ENCODE results near the gene SFXN3.

SFXN3 gene, protein sequence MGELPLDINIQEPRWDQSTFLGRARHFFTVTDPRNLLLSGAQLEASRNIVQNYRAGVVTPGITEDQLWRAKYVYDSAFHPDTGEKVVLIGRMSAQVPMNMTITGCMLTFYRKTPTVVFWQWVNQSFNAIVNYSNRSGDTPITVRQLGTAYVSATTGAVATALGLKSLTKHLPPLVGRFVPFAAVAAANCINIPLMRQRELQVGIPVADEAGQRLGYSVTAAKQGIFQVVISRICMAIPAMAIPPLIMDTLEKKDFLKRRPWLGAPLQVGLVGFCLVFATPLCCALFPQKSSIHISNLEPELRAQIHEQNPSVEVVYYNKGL

GRCh38 chr10:101031128-101031795 is at the start of gene SFXN3, which contains the start of gene PDZD7:
Gene SFXN3, plus strand, starts transcription at chr10:101031234. Its CDS starts 3,461 bp downstream, at chr10:101034695.
Gene PDZD7, minus strand, starts transcription at chr10:101031129. Its CDS starts 910 bp downstream, at chr10:101030219.
- DNase-seq, result peak; percentile 92

- no peak for DNase-seq
Observed at GRCh38 chr10:100982916-100983830, 47.9 kb upstream of the SFXN3 start.

DNA sequence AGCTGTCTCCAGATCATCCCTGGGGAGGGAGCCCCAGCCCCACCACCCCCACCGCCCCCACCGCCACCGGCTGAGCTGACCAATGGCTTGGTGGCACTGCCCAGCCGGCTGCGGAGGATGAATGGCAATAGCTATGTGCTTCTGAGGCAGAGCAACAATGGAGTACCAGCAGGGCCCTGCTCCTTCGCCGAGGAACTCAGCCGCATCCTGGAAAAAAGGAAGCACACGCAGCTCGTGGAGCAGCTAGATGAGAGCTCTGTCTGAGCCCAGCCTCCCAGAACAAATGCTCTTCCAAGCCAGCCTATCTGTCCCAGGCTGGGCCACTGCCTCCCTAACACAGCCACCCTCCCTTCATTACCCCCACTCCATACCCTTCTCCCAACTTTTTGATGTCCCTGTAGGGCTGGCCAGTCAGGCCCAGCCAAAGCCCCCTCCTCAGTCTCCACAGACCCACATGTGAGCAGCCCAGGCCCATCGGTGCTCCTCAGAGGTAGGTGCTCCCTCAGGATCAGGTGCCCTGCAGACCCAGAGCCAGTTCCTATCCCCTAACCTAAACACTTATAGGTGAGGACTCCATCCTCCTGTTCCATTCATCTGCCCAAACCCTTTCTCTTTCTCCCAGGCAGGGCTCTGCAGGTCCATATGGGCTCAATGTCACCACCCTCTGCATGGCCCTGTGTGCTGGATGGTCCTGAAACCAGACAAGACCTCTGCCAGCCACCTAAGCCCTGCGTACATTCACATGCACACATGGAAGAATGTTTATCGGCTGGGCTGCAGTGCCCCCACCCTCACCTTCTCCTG is 47.0 kb upstream of the SFXN3 start:
- DNase-seq, result no peak

DNA sequence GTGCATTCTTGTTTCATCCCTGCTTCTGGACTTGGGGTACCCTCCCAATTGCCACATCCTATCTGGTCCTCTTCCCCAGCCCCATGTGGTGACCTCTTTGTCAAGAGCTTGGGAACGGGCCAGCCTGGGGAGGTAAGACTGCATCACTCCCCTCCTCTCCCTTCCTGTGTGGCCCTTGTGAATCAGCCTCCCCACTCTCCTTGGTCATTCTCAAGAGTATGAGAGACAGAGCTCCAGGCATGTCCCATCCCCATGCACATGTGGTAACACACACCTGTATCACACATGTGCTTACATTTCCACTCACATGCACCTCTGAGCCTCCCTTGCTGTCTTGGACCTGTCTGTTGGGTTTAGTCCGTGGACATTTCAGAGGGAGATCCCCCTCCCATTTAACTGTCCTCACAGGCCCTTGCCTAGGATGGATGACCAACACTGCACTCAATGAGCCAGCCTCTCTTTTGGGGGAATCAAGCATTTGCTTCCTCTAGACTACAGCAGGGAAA is 46.3 kb upstream of the SFXN3 start:
- no peak for DNase-seq

DNA sequence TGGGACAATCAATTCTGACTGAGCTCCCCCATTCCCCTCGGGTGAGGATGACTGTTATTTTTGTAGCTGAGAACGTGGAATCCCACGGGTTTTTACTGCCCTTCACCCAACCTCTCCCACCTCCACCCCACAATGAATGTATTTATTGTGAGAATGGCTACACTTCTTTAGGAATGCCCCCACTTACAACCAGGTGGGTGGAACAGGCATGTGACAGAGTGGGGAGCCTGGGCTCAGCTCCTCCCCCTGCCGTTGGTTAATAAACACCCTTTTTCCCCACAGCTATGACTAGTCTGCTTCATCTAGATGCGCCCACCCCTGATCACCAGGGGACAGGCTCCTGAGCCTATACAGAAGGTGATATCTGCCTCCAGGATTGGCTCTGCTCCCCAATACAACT is 45.7 kb upstream of the SFXN3 start:
- no peak for DNase-seq

GRCh38 chr10:100986623-100986951 is 44.4 kb upstream of the SFXN3 start:
- no peak for DNase-seq

DNA sequence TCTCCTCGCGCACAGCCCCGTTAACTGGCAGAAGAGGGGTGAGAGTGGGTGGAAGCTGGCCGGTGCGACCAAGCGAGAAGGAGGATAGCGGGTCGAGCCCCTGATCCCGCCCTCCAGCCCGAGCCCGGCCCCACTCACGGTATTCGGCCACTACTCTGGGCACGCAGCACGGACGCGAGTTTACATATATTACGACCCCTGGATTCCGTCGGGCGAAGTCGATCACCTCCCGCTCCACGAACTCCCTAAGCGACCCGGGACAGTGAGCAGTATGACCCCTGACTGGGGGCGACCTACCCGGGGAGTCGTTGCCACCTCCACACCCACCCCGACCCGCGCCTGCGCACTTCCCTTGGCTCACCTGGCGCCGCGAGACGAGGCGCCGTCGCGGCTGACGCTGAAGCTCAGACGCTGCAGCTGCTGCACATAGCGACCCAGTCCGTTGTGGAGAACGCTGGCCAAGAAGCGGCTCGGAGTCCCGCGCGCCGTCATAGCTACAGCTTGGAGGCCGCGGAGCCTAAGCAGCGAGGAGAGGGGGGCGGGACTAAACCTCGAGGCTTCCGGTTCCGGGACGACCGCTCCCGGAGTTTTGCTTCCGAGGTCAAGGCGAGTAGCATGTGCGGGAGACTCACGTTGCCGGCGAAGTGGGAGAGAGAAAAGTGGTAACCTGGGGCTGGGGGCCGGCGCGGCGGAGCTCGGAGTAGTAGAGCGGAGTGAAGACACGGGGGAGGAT is 43.9 kb upstream of the SFXN3 start, which contains the start of the genes MRPL43 and TWNK:
Gene MRPL43 (minus strand): TSS at position 546 of the 733 bp plus-strand sequence. CDS start 54 bp downstream, at position 492.
Gene TWNK (plus strand): TSS at position 592 of the 733 bp plus-strand sequence. CDS start 668 bp downstream, outside the sequence.
- DNase-seq, result peak; percentile 68

DNA sequence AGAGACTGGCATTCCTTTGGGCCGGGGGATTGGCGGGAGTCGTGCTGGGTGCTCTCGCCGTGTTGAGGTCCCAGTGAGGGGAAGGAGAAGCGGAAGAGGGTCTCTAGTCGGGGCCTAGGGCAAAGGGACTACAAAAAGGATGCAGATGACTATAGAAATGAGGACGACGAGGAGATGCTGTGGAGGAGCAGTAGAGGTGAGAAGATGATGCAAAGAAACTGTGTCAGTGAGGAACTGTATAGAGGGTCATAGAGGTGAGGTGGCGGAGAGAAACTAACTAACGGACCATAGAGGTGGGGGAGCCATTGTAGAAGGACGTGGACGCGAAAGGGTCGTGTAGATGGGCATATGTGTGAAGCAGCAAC is 43.4 kb upstream of the SFXN3 start:
- no peak for DNase-seq

DNA sequence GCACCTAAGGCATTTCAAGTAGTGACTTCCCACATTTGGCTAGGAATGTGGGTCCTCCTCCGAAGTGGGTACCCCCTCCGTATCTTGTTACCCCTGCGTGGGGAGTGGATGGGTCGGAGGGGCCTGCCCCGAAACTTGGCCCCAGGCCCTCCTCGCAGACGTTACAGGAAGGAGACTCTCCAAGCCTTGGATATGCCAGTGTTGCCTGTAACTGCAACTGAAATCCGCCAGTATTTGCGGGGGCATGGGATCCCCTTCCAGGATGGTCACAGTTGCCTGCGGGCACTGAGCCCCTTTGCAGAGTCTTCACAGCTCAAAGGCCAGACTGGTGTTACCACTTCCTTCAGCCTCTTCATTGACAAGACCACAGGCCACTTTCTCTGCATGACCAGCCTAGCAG is 42.9 kb upstream of the SFXN3 start:
- no peak for DNase-seq

GRCh38 chr10:100989088-100989487 is 41.9 kb upstream of the SFXN3 start:
- no peak for DNase-seq

GRCh38 chr10:100993986-100994708 is 36.9 kb upstream of the SFXN3 start:
- peak; percentile 50 for DNase-seq

GRCh38 chr10:100995181-100995580 is 35.9 kb upstream of the SFXN3 start:
- peak; percentile 53 for DNase-seq

- DNase-seq, result no peak
Observed at GRCh38 chr10:100996678-100997359, 34.2 kb upstream of the SFXN3 start.

DNA sequence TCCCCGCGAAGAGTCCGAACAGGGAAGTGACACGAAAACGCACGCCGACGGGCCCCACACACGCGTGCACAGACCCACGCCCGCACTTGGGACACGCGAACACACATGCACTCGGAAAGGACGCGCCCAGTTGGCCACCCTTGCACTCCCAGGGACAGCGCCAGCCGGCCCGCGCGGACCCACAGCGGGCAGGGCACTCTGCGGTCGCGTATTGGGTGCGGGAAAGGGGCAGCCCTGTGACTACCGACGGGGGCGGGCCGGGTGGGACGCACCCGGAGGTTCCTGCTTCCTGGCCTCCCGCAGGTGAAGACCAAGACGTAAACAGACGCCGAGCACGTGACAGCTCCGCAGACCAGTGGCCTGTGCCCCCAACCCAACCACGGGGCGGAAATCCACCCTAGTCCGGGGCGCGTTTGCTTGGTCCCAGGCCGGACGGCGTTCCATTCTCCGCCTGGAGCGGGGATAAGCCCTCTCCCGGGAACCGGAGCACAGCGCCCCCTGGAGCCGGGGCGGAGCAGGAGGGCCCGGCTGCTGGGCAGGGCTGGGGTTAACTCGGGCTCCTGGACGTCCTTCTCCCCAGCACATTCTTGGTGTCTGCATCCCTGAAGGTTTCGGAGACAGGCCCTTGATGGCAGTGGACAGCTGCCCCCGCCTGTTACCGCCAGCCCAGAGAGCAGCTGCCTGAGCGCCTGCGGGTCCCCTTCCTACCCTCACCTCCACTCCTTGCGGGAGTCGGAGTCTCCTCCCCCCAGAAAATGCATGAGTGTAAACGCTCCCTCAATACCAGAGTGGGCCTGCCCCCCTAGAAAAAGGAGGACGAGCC is 33.5 kb upstream of the SFXN3 start:
- peak; percentile 68 for DNase-seq

DNA sequence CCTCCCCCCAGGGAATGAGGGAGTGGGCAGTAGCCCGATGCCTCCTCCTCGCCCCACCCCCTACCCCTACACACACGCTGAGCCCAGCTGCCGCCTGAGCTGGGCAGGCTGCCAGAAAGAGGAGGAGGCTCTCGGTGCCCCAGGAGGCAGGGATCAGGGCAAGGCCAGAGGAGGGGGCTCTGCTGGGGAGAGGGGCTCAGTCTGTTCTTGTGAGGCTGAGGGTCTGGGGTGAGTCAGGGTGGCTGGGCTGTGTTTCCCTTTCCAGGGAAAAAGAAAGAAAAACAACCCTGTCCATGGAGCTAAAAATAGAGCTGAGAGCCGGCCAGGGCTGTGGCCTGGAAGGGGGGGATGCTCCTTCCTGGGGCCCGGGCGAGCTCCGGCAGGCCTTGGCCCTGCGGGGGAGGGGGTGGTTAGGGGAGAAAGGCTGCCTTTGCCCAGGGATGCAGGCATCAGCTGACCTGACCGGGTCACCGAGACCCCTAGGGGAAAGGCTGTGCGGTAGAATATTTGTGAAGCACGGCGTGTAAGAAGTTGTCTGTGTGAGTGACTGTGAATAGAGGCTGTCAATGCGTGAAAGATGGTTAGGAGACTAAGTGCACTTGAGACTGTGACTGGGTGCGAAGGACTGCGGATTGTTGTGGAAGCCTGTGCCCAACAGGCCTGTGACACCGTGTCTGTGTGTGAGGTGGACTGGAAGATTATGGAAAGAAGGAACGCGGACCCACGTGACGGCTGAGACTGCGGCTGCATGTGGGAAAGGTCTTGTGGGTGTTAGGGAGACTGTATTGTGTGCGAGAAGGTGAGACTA is 32.6 kb upstream of the SFXN3 start:
- peak; percentile 88 for DNase-seq

DNA sequence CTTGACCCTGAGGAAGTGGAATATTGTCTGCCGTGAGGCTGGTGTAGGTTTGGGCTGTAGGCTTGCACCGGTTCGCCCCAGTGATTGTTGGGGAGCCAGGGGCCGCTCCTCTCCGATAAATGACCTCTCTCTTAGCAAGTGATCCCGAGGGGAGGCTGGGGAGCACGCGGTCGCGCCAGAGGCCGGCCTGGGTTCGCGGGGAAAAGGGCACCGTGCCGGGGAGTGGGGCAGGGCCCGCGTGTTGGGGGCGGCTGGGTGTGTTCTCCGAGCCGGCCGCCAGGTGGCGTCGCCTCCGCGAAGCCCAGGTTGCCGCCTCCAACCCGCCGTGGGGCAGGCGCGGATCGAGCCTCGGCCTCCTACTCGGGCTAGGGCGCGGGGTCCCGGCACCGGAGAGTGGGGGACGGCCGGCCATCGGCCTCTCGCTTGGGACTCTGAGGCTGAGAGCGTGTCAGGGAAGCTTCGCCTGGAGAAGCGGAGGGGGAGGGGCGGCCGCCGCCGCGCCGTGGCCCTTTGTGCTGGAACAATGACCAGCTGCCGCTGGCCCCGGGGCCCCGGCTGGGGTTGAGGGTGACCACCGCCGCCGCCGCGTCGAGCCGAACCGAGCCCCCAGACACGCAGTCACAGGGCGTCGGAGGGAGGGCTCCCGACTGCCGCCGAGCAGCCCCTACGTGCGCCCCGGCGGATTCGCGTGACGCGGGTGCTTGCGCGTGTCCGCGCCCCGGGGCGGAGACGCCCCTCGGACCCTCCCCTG is 31.9 kb upstream of the SFXN3 start:
- DNase-seq, result peak; percentile 77

- no peak for DNase-seq
Observed at GRCh38 chr10:100999742-101000126, 31.3 kb upstream of the SFXN3 start, which contains the start of gene LZTS2. Gene LZTS2, plus strand, starts transcription at chr10:100999808. Its CDS starts 2,731 bp downstream, at chr10:101002539.

Measured in fibroblast of upper back skin (primary cell).